Smooth muscle cell (in vitro differentiated cells): ENCODE measurements around the gene LAMA5. TPM values are rescaled to one million over a fixed set of nuclear protein-coding genes. Genes with fewer than 3 reads are reported as not detected.

Experiments used
- DNase-seq: peaks from one replicate; lab custom pipeline; 2025; ENCODE audit not compliant: unreplicated experiment; lab: John Stamatoyannopoulos, UW
- H2AFZ ChIP-seq: fragments of 200-600 bp; sonication (generic); 2 replicates; pipeline ENCODE4 v1.6.0; 2016; ENCODE audit warnings: antibody characterized with exemption, low read depth, mild to moderate bottlenecking
- H3F3A ChIP-seq: fragments of 200-600 bp; sonication (generic); 2 replicates; pipeline ENCODE4 v1.6.0; 2017; ENCODE audit warnings: antibody characterized with exemption, low read depth
- H3K27ac ChIP-seq: fragments of 200-600 bp; sonication (generic); 2 replicates; pipeline ENCODE4 v1.5.1; 2016; ENCODE audit warnings: low read depth, mild to moderate bottlenecking
- H3K27me3 ChIP-seq: fragments of 200-600 bp; sonication (generic); 2 replicates; pipeline ENCODE4 v1.6.1; 2016; ENCODE audit warnings: low read depth, mild to moderate bottlenecking
- H3K36me3 ChIP-seq: fragments of 200-600 bp; sonication (generic); 2 replicates; pipeline ENCODE4 v1.5.1; 2016; ENCODE audit warnings: low read depth
- H3K4me1 ChIP-seq: fragments of 200-600 bp; sonication (generic); 2 replicates; pipeline ENCODE4 v1.5.1; 2016; ENCODE audit warnings: low read depth
- H3K4me2 ChIP-seq: fragments of 200-600 bp; sonication (generic); 2 replicates; pipeline ENCODE4 v1.6.0; 2016; ENCODE audit warnings: mild to moderate bottlenecking
- H3K4me3 ChIP-seq: fragments of 200-600 bp; sonication (generic); 2 replicates; pipeline ENCODE4 v1.5.1; 2016; ENCODE audit warnings: mild to moderate bottlenecking
- H3K79me2 ChIP-seq: fragments of 200-600 bp; sonication (generic); 2 replicates; pipeline ENCODE4 v1.6.0; 2016; ENCODE audit warnings: low read depth, mild to moderate bottlenecking
- H3K9ac ChIP-seq: fragments of 200-600 bp; sonication (generic); 2 replicates; pipeline ENCODE4 v1.6.0; 2016; ENCODE audit warnings: low read depth
- H3K9me3 ChIP-seq: fragments of 200-600 bp; sonication (generic); replicated peaks from 2 replicates; pipeline ENCODE4 v1.5.1; 2016; ENCODE audit warnings: low read depth
- H4K20me1 ChIP-seq: fragments of 200-600 bp; sonication (generic); 2 replicates; pipeline ENCODE4 v1.6.0; 2016; ENCODE audit warnings: low read depth
- CTCF ChIP-seq: fragments of 200-600 bp; sonication (generic); IDR thresholded peaks from 2 replicates; pipeline ENCODE4 v1.5.1; 2017; ENCODE audit warnings: borderline replicate concordance, mild to moderate bottlenecking, antibody characterized with exemption; ENCODE audit not compliant: insufficient read depth, poor library complexity, severe bottlenecking
- WGBS: methylation state at CpG from one replicate; pipeline ENCODE4 v1.1.7; 2016; ENCODE audit warnings: low lambda C conversion rate; 5-methylcytosine and 5-hydroxymethylcytosine counted together
- polyA plus RNA-seq: library from polyadenylated mRNA; unstranded; fragments of >200 nt; fragmentation: Nextera tagmentation; extraction: Ambion mirVana; gene quantifications from 2 replicates; pipeline ENCODE4 v1.2.1, GENCODE V29; 2016
- total RNA-seq: library from RNA; depleted of rRNA; stranded (reverse); fragments of >200 nt; gene quantifications from 2 replicates; pipeline ENCODE4 v1.2.3, GENCODE V29; 2014

The LAMA5 gene
- total and polyA plus RNA-seq, 2 experiments from 2014 or later: 27.5 to 27.6 TPM

GRCh38 chr20:62362991-62363919 lies 3.9 kb downstream of the LAMA5 start:
- Histone ChIP-seq H3K4me3 (no peak overlapping the region), H3K79me2 (peaks cover 14% of the 10 kb centered on the region), H3K4me2 (no peak overlapping the region), H3K9me3 (no peaks in the 10 kb centered on the region), H3K36me3 (no peaks in the 10 kb centered on the region), H4K20me1 (peaks cover 64% of the 10 kb centered on the region), H2AFZ (no peak overlapping the region), H3F3A (no peaks in the 10 kb centered on the region), H3K4me1 (peaks cover 60% of the 10 kb centered on the region), H3K9ac (no peak overlapping the region), H3K27me3 (no peaks in the 10 kb centered on the region), H3K27ac (no peak overlapping the region)
- WGBS: 76% methylated on average over 17 of the region's 20 CpGs
- TF ChIP-seq CTCF: no peak
- no peak for DNase-seq

GRCh38 chr20:62362590-62362940 lies 4.5 kb downstream of the LAMA5 start:
- H3K27ac ChIP-seq: no peak overlapping the region

GRCh38 chr20:62361799-62362589 lies 5.1 kb downstream of the LAMA5 start:
- Histone ChIP-seq H3K36me3 (no peaks in the 10 kb centered on the region), H4K20me1 (peaks cover 71% of the 10 kb centered on the region), H2AFZ (no peak overlapping the region), H3K79me2 (peaks cover 21% of the 10 kb centered on the region), H3K4me3 (no peak overlapping the region), H3K27ac (no peak overlapping the region), H3K4me1 (peaks cover 51% of the 10 kb centered on the region), H3K4me2 (no peak overlapping the region), H3F3A (no peaks in the 10 kb centered on the region), H3K9ac (no peak overlapping the region), H3K9me3 (no peaks in the 10 kb centered on the region), H3K27me3 (no peaks in the 10 kb centered on the region)
- DNase-seq: no peak
- WGBS: 80% methylated on average over 34 of the region's 34 CpGs
- TF ChIP-seq CTCF: no peak

More at GRCh38 chr20:62362590-62362940, 4.5 kb downstream of the LAMA5 start:
- no peaks in the 10 kb centered on the region for H3F3A ChIP-seq
- H3K36me3 ChIP-seq: no peaks in the 10 kb centered on the region
- H4K20me1 ChIP-seq: peaks cover 70% of the 10 kb centered on the region
- 93% methylated on average over 13 of the region's 13 CpGs for WGBS
- H3K9me3 ChIP-seq: no peaks in the 10 kb centered on the region
- H3K4me3 ChIP-seq: no peak overlapping the region
- DNase-seq: no peak
- no peak overlapping the region for H3K4me2 ChIP-seq
- no peak for TF ChIP-seq CTCF
- peaks cover 53% of the 10 kb centered on the region for H3K4me1 ChIP-seq
- H3K9ac ChIP-seq: no peak overlapping the region
- H3K27me3 ChIP-seq: no peaks in the 10 kb centered on the region
- H2AFZ ChIP-seq: no peak overlapping the region
- peaks cover 18% of the 10 kb centered on the region for H3K79me2 ChIP-seq
